AG09309 (cell line): Measurements from ENCODE around the gene INTS7.
"Not testable (repeated sequence)": the region's sequence is repeated elsewhere in the genome, so short reads cannot be mapped to it uniquely, and the experiment has no call there.

ENCODE experiments used
- DNase-seq: peaks from one replicate; pipeline ENCODE4 v3.0.0-alpha.2; 2010; ENCODE audit warnings: low read depth
- H3K4me3 ChIP-seq: 2 replicates; pipeline ENCODE4 v1.5.1; 2011; ENCODE audit warnings: mild to moderate bottlenecking, low read depth, low read length, moderate library complexity; ENCODE audit not compliant: control insufficient read depth
- TF ChIP-seq, protein P1 (sequence below): IDR thresholded peaks from 2 replicates; pipeline ENCODE4 v1.5.1; 2011; ENCODE audit warnings: mild to moderate bottlenecking, low read depth, low read length, inconsistent platforms; ENCODE audit not compliant: insufficient read depth, control insufficient read depth; ENCODE audit errors: missing control alignments

INTS7 gene

GRCh38 chr1:211918843-211919414, 116.4 kb downstream of the INTS7 start:
- TF ChIP-seq, protein P1, sequence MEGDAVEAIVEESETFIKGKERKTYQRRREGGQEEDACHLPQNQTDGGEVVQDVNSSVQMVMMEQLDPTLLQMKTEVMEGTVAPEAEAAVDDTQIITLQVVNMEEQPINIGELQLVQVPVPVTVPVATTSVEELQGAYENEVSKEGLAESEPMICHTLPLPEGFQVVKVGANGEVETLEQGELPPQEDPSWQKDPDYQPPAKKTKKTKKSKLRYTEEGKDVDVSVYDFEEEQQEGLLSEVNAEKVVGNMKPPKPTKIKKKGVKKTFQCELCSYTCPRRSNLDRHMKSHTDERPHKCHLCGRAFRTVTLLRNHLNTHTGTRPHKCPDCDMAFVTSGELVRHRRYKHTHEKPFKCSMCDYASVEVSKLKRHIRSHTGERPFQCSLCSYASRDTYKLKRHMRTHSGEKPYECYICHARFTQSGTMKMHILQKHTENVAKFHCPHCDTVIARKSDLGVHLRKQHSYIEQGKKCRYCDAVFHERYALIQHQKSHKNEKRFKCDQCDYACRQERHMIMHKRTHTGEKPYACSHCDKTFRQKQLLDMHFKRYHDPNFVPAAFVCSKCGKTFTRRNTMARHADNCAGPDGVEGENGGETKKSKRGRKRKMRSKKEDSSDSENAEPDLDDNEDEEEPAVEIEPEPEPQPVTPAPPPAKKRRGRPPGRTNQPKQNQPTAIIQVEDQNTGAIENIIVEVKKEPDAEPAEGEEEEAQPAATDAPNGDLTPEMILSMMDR = no peak
- H3K4me3 ChIP-seq = no peak overlapping the region
- DNase-seq = no peak

- not testable (repeated sequence) for DNase-seq, H3K4me3 ChIP-seq
Measured at GRCh38 chr1:211916458-211916857, 118.9 kb downstream of the INTS7 start.

GRCh38 chr1:211915924-211916323, 119.4 kb downstream of the INTS7 start:
- no peak for DNase-seq
- TF ChIP-seq, protein P1 = no peak
- H3K4me3 ChIP-seq = no peak overlapping the region

GRCh38 chr1:211912844-211913432, 122.4 kb downstream of the INTS7 start:
- TF ChIP-seq, protein P1 = no peak
- no peak overlapping the region for H3K4me3 ChIP-seq
- DNase-seq = no peak

- H3K4me3 ChIP-seq = no peak overlapping the region
- no peak for DNase-seq
- TF ChIP-seq, protein P1 = no peak
Measured at GRCh38 chr1:211912038-211912437, 123.3 kb downstream of the INTS7 start.

GRCh38 chr1:211910913-211911485, 124.4 kb downstream of the INTS7 start:
- DNase-seq = no peak
- TF ChIP-seq, protein P1 = no peak
- no peak overlapping the region for H3K4me3 ChIP-seq

- H3K4me3 ChIP-seq = no peak overlapping the region
- TF ChIP-seq, protein P1 = no peak
- no peak for DNase-seq
Measured at GRCh38 chr1:211910113-211910884, 125.1 kb downstream of the INTS7 start.
